Measurements from ENCODE around the gene TXK.

GRCh38 chr4:48039561-48039960 is 94.5 kb downstream of the TXK start:
- TF ChIP-seq POLR2A (IDR thresholded peaks at IDR 0.05; ENCODE audit: extremely low read depth, insufficient read length), result no peak
- no peak for TF ChIP-seq CTCF (IDR thresholded peaks at IDR 0.05; ENCODE audit: low read depth, low read length)
- no peak for TF ChIP-seq MAX (IDR thresholded peaks at IDR 0.05; ENCODE audit: low read depth, low read length)
- no peak for TF ChIP-seq MYC (IDR thresholded peaks at IDR 0.05; ENCODE audit: low read depth, low read length)
